ENCODE results near the gene SPTBN5. TPM values are rescaled to one million over a fixed set of nuclear protein-coding genes. Genes with fewer than 3 reads are reported as not detected.
A peak's percentile ranks its signal among the peaks of the same experiment; 100 is the strongest.

The SPTBN5 gene
- total RNA-seq, 1 donor from 2014 or later = 2.1 TPM

GRCh38 chr15:41882689-41883483 lies 11.0 kb downstream of the SPTBN5 start:
- intact Hi-C loops (cut with DNase I) = no loop called here
- DNase-seq = no peak
- peaks cover 17% of the 10 kb centered on the region for H3K4me1 ChIP-seq
- H3K36me3 ChIP-seq = no peaks in the 10 kb centered on the region
- no peaks in the 10 kb centered on the region for H3K9me3 ChIP-seq
- H3K27me3 ChIP-seq (ENCODE audit: low read depth) = peaks cover 10% of the 10 kb centered on the region
- H3K27ac ChIP-seq = no peak overlapping the region
- peak in 1 of 2 donors; percentile 5 for ATAC-seq
- no peak for TF ChIP-seq CTCF (IDR thresholded peaks at IDR 0.05)
- peak overlapping the region; percentile 37 for H3K4me3 ChIP-seq

GRCh38 chr15:41881920-41882688 lies 11.7 kb downstream of the SPTBN5 start:
- ATAC-seq (peak; percentile 32 to 45), DNase-seq (no peak)
- Histone ChIP-seq H3K4me3 (peak overlapping the region; percentile 37), H3K4me1 (peaks cover 17% of the 10 kb centered on the region), H3K36me3 (no peaks in the 10 kb centered on the region), H3K27me3 (ENCODE audit: low read depth) (peaks cover 10% of the 10 kb centered on the region), H3K9me3 (no peaks in the 10 kb centered on the region), H3K27ac (no peak overlapping the region)
- TF ChIP-seq CTCF (IDR thresholded peaks at IDR 0.05) = no peak
- intact Hi-C loops (cut with DNase I) = no loop called here

- ATAC-seq (peak in 1 of 2 donors; percentile 7), DNase-seq (no peak)
- no peaks in the 10 kb centered on the region for H3K36me3 ChIP-seq
- TF ChIP-seq CTCF (IDR thresholded peaks at IDR 0.05) = no peak
- H3K27ac ChIP-seq = no peak overlapping the region
- no peaks in the 10 kb centered on the region for H3K9me3 ChIP-seq
- H3K4me1 ChIP-seq = peaks cover 17% of the 10 kb centered on the region
- H3K4me3 ChIP-seq = peak overlapping the region; percentile 37
- intact Hi-C loops (cut with DNase I) = no loop called here
- peaks cover 10% of the 10 kb centered on the region for H3K27me3 ChIP-seq (ENCODE audit: low read depth)
Measured at GRCh38 chr15:41881550-41881919, 12.3 kb downstream of the SPTBN5 start.

GRCh38 chr15:41881086-41881485 lies 12.8 kb downstream of the SPTBN5 start:
- Histone ChIP-seq H3K4me1 (peaks cover 17% of the 10 kb centered on the region), H3K4me3 (no peak overlapping the region), H3K27ac (no peak overlapping the region), H3K9me3 (no peaks in the 10 kb centered on the region), H3K36me3 (no peaks in the 10 kb centered on the region), H3K27me3 (ENCODE audit: low read depth) (peaks cover 10% of the 10 kb centered on the region)
- intact Hi-C loops (cut with DNase I) = no loop called here
- DNase-seq (no peak), ATAC-seq (no peak)
- no peak for TF ChIP-seq CTCF (IDR thresholded peaks at IDR 0.05)

GRCh38 chr15:41880156-41880877 lies 13.5 kb downstream of the SPTBN5 start:
- no peaks in the 10 kb centered on the region for H3K36me3 ChIP-seq
- peaks cover 10% of the 10 kb centered on the region for H3K27me3 ChIP-seq (ENCODE audit: low read depth)
- no peak for ATAC-seq
- H3K4me3 ChIP-seq = no peak overlapping the region
- intact Hi-C loops (cut with DNase I) = no loop called here
- peaks cover 17% of the 10 kb centered on the region for H3K4me1 ChIP-seq
- TF ChIP-seq CTCF (IDR thresholded peaks at IDR 0.05) = no peak
- H3K9me3 ChIP-seq = no peaks in the 10 kb centered on the region
- no peak for DNase-seq
- H3K27ac ChIP-seq = no peak overlapping the region

Measured in lower lobe of right lung (tissue), 2 donors.